ENCODE measurements around the gene ASGR1.
"Not testable (repeated sequence)": the region's sequence is repeated elsewhere in the genome, so short reads cannot be mapped to it uniquely, and the experiment has no call there.

The ASGR1 gene

DNA sequence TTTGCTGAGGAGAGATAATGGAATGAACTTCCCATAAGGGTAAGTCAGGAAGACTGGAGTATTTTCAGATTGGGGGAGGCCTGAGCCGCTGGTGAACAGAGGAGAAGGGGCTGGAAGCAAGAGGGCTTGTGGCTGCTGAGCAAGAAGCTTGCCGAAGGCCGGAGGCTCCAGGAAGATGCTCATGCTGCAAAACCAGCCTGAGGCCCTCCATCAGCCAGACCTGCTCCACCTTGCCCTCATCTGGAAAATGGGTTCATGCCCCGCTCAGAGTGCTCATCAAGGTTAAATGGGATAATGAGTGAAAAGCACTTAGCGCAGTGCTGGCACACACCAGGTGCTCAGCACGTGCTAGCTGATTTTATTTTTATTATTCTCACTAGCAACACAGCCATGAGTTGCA lies 5.5 kb upstream of the ASGR1 start:
- DNase-seq: no peak

DNA sequence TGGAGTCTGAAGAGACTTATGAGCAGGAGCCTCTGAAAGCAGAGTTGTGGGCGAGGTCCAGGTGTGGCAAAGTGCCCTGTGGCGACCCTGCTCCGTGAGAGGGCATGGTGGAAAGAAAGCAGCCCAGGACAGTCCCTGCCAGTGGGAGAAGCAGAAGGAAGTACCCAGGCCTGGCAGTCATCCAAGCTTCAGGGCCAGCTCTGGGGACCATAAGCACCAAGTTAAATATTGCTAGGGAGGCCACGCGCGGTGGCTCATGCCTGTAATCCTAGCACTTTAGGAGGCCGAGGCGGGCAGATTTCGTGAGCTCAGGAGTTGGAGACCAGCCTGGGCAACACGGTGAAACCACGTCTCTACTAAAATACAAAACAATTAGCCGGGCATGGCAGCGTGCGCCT lies 4.9 kb upstream of the ASGR1 start:
- DNase-seq: no peak

DNA sequence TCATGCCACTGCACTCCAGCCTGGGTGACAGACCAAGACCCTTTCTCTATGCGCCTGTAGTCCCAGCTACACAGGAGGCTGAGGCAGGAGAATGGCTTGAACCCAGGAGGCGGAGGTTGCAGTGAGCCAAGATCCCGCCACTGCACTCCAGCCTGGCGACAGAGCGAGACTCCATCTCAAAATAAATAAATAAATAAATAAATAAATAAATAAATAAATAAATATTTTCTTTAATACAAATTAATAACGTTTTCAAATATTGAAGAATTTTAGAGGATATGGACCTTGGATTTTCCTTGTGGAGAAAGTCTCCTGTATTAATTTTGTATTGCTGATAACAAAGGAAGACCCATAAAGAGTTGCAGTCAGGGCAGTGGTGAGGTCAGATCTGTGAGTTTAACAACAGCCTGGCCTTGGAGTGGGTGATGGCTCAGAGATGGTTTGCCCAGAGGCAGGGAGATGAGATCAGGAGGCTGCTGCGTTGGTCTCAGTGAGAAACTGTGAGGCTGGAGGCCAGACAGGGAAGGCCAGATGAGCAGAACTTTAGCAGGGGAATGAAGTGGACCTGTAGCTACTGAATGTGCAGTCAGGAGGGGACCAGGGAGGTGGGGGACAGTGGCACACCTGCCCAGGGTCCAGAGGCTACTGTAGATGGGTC lies 4.4 kb upstream of the ASGR1 start:
- DNase-seq: no peak

DNA sequence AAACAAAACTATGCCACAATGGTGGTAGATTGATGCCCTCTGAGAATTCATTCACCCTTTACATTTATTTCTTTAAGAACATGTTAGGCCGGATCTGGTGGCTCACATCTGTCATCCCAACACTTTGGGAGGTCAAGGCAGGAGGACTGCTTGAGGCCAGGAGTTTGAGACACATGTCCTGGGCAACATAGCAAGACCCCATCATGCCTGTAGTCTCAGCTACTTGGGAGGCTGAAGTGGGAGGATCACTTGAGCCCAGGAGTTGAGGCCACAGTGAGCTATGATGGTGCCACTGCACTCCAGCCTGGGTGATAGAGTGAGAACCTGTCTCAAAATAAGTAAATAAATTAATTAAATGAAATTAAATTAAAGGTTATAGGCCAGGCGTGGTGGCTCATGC lies 2.9 kb upstream of the ASGR1 start:
- DNase-seq: not testable (repeated sequence)

DNA sequence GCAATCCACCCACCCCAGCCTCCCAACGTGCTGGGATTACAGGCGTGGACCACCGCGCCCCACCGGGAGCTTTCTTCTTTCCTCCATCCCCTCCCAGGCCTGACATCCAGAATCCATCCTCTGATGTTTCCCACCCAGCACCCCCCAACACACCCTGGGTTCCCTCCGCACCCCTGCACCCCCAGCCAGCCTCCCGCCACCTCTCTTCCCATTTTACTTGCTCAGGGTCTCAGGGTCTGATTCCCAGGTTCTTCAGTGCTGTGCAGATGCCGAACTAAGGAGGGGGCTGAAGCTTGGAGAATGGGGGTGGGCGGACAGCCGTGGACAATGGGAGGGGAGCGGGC lies 225 bp downstream of the ASGR1 start:
- DNase-seq: no peak

DNA sequence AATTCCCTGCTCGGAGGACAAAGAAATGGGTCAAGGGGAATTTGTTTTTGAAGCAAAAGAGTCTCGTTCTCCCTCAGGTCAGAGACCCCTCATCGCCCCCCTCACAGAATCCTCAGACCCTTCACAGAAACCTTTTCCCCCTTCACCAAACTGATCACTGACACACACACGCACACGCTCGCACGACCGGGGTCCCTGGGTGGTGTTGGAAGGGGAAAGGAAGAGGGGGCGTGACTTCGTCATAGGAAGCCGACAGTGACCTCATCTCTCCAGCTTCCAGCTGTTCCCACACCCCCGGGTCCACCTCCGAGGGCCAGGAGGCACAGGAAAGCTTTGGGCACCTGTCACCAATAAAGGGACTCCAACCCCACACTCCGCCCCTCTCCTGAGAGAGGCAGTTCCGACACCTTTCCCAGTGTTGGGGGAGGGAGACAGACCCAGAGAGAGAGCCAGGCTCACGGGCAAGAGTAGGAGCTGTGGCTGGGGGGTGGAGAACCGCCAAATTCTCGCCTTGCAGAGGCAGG lies 1.2 kb downstream of the ASGR1 start:
- DNase-seq: no peak

DNA sequence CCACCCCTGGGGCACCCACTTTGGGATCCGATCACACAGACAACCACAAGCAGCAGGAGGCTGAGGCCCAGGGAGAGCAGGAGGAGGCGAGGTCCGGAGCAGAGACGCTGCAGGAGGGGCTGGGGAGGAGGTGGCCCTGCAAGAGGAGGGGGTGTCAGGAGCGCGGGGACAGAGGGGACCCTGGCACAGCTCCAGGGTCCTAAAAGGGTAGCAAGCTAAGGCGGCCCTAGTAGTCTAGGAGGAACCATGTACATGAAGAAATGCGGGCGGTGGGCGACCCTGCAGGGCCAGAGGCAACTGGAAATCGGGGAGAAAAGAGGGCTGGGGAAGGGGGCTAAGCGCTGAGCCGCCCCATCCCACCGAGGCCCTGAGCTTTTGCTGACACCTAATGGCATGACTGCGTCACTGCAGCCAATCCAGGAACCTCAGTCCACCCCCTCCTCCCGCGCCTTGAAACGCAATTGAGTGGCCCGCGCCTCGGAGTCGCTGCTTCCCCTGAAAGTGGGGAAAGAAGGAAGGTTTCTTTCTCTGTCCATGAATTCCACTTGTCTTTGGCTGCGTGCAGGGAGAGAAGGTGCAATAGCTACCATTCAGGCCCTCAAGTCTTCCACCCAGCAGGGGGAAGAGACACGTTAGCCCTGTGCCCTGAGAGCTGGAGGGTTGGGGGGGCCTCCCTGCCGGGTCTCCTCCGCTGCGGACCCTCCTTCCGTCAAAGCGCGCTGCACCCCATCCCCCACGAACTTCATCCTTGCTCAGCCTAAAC lies 1.8 kb downstream of the ASGR1 start:
- DNase-seq: peak in 1 of 2 experiments; percentile 15

DNA sequence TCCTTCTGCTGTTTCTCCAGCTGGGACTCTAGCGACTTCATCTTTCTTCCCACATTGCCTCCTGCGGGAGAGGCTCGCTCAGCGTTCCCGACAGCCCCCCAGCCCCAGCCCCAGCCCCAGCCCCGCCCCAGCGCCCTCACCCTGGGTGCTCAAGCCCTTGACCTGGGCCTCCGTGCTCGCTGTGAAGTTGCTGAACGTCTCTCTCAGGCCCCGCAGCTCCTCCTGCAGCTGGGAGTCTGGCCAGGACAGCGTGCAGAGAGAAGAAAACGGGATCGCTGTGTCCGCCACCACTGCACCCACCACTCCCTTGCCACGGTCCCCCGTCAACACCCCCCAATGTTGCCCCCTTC lies 2.4 kb downstream of the ASGR1 start:
- DNase-seq: no peak

DNA sequence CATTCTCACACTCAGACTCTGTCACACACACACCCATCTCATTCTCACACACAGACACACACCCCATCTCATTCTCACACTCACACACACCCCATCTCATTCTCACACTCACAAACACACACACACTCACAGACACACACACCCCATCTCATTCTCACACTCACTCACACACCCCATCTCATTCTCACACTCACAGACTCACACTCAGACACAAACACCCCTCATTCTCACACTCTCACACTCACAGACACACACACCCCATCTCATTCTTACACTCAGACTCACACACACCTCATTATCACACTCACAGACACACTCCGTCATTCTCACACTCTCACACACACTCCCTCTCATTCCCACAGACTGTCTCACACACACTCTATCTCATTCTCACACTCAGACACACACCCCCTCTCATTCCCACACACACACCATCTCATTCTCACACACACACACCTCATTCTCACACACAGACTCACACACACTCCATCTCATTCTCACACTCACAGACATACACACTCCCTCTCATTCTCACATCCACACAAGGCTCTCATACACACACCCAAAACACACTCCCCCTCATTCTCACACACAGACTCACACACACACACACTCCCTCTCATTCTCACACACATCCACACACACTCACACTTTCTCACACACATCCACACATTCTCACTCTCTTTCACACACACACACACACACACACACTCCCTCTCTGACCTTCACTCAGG lies 2.9 kb downstream of the ASGR1 start:
- no peak for DNase-seq

DNA sequence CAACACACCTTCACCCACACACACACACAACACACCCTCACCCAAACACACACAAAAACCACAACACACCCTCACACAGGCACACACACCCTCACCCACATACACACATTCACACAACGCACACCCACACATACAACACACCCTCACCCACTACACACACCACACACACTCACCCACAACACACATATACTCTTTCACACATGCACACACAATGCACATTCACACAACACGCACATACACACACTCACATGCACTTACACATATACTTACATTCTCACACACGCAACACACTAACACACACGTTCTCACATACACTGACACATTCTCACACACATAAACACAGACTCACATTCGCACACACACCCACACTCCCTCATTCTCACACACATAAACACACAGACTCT lies 3.8 kb downstream of the ASGR1 start:
- no peak for DNase-seq

DNA sequence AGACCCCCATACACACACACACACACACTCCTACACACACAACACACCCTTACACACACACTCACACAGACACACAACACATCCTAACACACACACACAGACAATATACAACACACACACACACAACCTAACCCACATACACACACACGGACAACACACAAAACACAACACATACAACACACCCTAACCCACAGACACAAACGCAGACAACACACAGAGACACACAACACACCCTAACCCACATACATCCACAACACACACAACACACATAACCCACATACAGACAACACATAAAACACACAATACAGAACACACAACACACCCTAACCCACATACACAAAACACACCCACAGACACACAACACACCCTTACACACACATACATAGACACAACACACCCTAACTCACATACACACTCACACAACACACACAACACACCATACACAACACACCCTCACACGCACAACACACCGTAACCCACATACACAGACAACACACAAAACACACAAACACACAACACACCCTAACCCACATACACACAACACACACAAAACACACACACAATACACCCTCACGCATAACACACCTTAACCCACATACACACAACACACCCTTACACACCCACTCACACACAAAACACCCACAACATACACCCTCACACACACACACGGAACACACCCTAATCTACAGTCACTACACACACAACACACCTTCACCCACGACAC lies 4.4 kb downstream of the ASGR1 start:
- no peak for DNase-seq

DNA sequence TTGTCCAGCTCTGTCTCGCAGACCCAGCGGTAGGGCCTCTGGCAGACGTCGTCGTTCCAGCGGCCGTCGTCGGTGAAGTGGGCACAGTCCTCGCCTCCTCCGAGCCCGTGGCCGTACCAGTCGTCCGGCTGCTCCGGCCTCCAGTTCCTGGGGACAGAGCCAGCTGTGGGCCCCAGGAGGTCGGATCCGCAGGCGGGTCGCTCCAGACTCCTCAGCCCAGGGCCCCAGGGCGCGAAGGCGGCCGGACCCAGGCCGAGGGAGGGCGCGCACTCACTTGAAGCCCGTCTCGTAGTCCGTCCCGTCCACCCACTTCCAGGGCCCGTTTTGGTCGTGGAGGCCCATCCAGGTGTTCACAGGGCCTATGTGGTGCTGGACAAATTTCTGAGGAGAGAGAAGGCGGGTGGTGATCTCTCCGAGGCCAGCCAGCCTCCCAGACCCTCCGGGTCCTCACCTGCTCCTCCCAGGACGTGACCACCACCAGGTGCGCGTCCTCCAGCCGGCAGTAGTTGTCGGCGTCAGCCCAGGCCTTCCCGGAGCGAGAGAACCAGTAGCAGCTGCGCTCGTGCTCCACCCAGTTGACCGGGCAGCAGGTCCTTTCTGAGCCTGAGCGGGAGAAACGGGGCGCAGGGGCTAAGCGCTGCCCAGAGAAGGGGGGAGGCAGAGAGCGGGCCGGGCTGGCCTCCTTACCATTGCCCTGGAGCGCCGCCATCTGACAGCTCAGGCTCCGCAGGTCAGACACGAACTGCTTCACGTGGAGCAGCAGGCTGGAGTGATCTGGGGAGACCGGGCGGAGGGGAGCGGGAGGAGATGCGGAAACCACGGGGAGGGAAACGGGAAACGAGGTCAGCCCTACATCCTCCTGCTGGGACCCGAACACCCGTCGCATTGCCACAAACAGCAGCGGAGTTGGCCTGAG lies 5.2 kb downstream of the ASGR1 start:
- peak; percentile 51 to 64 for DNase-seq

DNA sequence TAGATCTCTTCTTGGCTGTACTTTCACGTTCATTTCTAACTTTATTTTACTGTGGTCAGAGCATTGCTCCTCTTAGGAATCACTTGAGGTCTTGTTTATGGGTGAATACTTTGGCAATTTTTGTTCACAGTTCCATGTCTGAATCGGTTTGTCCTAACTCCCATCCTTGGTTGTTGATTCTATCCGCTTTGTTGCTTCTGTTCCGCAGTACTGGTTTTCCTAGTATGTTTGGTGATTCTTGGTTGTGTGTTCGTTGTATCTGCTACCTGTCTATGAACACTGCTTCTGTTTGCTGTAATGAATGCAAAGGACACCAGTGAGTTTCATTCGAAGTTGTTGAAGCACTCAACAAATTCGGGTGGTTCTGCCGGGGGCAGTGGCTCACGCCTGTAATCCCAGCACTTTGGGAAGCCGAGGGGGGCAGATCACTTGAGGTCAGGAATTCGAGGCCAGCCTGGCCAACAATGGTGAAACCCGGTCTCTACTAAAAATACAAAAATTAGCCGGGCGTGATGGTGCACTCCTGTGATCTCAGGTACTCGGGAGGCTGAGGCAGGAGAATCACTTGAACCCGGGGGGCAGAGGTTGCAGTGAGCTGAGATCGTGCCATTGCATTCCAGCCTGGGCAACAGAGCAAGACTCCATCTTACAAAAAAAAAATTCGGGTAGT lies 6.5 kb downstream of the ASGR1 start:
- DNase-seq: not testable (repeated sequence)

DNA sequence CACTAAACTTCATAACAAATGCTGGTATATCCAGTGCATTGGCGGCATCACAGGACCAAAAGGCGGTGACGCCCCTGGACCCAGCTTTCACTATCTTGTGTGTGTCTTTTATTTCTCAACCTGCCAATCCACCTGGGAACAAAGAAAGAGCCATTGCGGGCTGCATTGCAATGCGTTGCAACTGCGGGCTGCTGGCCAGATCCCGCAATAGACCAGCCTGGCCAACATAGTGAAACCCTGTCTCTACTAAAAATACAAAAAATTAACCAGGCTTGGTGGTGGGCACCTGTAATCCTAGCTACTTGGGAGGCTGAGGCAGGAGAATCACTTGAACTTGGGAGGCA lies 9.6 kb downstream of the ASGR1 start:
- not testable (repeated sequence) for DNase-seq

DNA sequence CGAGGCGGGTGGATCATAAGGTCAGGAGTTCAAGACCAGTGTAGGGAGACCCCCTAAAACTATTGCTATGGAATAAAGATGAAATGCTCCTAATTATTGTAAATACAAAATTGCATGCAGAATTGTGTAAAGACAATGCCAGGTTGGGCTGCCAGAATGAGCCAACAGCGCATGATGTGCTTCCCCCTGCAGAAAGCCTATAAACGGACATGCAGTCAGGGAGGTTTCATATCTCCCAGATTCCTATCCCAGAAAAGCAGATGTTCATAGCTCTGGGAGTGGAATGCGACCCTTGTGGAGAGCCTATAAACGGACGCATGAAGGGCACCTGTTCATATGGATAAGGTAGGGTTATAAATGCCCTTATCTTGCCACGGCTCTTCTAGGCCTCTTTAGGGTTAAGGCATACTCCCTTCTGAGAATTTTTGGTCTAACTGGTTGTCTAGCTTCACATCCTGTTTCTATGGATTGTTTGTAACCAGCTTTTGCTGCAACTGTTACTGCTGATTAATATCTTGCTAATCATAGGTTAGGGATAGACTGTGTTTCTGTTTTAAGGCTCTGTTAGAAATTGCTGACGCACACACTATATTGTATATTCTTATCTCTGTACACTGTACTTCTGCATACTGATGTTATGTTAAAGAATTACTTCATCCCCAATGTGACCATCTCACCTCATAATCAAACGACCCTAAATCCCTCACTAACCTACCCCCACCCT lies 10.2 kb downstream of the ASGR1 start:
- DNase-seq: not testable (repeated sequence)

DNA sequence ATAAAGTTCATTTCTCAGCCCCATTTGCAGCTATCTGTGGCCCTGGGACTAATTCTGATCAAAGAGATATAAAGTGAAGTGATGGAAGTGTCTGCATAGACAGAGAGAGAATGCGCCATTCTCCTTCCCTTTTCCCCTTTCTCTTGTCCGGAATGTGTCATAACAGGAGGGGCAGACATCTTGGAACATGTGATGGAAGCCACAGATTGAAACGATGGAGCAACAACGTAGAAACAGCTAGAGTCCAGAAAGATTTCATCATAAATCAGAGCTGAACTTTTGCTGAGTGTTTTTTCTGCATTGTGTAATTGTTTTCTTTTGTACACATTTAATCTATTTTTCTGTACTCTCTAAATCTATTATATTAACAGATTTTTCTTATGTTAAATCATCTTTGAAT lies 11.3 kb downstream of the ASGR1 start:
- DNase-seq: peak in 1 of 2 experiments; percentile 14

DNA sequence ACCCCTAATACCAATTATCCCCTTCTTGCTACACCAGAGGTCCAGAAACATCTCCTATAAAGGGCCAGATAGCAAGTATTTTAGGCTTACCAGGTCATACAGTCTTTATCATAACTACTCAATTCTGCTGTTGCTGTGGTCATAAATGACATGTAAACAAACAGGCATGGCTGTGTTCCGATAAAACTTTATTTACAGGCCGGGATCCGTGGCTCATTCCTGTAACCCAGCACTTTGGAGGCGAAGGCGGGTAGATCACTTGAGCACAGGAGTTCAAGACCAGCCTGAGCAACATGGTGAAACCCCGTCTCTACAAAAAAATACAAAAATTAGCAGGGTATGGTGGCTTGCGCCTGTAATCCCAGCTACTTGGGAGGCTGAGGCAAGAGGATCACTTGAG lies 12.3 kb downstream of the ASGR1 start:
- DNase-seq: no peak

DNA sequence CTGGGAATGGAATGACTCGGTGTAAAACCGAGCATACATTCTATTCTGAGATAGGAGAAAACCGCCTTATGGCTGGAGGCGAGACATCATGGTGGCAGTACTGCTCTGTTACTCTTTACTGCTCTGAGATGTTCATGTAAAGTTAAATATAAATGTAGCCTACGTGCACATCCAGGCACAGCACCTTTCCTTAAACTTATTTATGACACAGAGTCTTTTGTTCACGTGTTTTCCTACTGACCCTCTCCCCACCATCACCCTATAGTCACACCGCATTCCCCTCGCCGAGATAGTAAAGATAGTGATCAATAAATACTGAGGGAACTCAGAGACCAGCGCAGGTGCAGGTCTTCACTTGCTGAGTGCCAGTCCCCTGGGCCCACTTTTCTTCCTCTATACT lies 19.6 kb downstream of the ASGR1 start:
- not testable (repeated sequence) for DNase-seq

DNA sequence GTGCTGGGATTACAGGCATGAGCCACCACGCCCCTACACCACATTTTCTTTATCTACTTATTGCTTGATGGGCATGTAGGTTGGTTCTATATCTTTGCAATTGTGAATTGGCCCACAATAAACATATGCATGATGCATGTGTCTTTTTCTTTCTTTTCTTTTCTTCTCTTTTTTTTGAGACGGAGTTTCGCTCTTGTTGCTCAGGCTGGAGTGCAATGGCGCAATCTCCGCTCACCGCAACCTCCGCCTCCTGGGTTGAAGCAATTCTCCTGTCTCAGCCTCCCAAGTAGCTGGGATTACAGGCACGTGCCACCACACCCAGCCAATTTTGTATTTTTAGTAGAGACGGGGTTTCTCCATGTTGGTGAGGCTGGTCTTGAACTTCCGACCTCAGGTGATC lies 20.7 kb downstream of the ASGR1 start:
- DNase-seq: not testable (repeated sequence)

DNA sequence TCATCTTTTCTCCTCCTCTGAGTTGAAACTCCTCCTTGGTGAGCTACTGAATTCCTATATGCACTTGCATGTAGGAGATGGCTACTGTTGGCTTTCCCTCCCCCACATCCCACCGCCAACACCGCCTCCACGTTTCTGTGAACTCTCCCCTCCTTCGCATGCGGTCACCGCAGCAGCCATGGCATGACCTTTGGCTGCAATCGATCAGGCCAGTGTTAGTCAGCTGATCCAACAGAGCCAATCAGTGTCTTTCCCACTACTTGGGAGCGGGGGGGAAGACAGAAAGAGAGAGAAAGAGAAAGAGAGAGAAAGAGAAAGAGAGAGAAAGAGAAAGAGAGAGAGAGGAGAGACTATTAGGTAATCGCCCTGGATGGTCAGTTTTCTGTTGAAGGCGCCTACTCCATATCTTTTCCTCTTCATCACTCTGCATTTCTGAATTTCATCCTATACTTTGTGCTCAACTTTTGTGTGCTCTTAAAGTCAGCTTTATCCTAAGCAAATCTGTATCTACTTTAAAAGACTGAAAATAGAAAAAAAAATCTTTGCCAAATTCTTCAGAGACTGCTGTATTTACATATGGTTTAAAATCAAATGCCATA lies 22.7 kb downstream of the ASGR1 start:
- no peak for DNase-seq

DNA sequence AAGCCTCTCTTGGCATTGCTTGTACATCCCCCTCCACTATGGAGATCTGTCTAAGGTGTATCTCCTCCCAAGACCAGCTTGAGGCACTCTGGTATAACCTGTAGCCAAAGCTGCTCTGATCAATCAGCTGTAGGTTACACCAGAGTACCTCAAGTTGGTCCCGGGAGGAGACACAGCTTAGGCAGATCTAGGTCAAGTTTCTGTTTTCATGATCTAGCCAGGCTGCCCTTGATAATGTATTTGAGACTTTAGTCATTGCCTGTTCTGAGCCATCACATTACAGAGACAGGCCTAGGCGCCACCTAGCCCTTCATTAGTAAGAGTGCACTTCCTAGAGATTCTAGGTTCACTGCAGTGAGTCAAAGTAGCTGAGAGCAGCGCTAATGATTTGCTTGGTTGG lies 31.4 kb downstream of the ASGR1 start:
- DNase-seq: no peak
